ENCODE results near the gene PCDHB13.

DNA sequence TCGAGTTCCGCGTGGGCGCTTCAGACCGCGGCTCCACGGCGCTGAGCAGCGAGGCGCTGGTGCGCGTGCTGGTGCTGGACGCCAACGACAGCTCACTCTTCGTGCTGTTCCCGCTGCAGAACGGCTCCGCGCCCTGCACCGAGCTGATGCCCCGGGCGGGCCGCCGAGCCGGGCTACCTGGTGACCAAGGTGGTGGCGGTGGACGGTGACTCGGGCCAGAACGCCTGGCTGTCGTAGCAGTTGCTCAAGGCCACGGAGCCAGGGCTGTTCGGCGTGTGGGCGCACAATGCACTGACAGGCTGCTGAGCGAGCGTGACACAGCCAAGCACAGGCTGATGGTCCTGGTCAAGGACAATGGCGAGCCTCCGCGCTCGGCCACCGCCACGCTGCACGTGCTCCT, 27.8 kb downstream of the PCDHB13 start:
- TF ChIP-seq, protein P1, sequence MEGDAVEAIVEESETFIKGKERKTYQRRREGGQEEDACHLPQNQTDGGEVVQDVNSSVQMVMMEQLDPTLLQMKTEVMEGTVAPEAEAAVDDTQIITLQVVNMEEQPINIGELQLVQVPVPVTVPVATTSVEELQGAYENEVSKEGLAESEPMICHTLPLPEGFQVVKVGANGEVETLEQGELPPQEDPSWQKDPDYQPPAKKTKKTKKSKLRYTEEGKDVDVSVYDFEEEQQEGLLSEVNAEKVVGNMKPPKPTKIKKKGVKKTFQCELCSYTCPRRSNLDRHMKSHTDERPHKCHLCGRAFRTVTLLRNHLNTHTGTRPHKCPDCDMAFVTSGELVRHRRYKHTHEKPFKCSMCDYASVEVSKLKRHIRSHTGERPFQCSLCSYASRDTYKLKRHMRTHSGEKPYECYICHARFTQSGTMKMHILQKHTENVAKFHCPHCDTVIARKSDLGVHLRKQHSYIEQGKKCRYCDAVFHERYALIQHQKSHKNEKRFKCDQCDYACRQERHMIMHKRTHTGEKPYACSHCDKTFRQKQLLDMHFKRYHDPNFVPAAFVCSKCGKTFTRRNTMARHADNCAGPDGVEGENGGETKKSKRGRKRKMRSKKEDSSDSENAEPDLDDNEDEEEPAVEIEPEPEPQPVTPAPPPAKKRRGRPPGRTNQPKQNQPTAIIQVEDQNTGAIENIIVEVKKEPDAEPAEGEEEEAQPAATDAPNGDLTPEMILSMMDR (conservative IDR thresholded peaks at IDR 0.05; ENCODE audit: low read length), result no peak
- TF ChIP-seq EZH2phosphoT487 (IDR thresholded peaks at IDR 0.05; ENCODE audit: borderline replicate concordance), result no peak

Data from Loucy (cell line).